ENCODE data around the gene CDIPT.

The CDIPT gene

DNA sequence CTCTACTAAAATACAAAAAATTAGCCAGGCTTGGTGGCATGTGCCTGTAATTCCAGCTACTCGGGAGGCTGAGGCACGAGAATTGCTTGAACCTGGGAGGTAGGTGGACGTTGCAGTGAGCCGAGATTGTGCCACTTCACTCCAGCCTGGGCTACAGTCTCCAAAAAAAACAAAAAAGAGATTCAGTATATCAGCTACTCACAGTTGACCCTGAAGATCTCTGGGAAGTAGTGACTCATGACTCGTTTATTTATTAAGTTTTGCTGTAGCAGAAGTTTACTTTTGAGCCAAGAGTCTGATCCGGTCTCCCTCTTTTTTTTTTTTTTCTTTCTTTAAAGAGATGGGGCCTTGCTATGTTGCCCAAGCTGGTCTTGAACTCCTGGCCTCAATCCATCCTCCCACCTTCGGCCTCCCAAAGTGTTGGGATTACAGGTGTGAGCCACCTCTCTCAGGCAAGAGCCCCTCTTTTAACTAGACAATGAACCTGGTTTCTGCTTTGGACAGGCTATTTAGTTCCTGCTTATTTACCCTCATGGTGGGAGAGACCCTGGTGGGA, 38.4 kb downstream of the CDIPT start:
- DNase-seq: no peak

DNA sequence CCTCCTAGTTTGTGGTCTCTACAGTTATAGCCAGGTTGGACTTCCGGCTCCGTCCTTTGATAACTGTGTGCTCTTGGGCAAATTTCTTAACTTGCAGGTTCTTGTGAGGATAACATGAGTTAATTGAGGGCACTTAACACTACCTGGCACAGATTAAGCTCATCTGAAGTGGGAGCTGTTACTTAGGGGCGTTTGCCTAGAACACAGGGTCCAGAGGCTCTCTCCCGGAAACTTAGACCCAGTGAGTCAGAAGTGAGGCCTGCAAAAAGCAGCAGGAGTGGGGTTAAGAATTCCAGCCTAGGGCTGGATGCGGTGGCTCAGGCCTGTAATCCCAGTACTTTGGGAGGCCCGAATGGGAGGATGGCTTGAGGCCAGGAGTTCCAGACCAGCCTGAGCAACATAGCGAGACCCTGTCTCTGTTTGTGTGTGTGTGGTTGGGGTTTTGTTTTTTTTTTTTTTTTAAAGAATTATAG, 41.3 kb downstream of the CDIPT start:
- no peak for DNase-seq

DNA sequence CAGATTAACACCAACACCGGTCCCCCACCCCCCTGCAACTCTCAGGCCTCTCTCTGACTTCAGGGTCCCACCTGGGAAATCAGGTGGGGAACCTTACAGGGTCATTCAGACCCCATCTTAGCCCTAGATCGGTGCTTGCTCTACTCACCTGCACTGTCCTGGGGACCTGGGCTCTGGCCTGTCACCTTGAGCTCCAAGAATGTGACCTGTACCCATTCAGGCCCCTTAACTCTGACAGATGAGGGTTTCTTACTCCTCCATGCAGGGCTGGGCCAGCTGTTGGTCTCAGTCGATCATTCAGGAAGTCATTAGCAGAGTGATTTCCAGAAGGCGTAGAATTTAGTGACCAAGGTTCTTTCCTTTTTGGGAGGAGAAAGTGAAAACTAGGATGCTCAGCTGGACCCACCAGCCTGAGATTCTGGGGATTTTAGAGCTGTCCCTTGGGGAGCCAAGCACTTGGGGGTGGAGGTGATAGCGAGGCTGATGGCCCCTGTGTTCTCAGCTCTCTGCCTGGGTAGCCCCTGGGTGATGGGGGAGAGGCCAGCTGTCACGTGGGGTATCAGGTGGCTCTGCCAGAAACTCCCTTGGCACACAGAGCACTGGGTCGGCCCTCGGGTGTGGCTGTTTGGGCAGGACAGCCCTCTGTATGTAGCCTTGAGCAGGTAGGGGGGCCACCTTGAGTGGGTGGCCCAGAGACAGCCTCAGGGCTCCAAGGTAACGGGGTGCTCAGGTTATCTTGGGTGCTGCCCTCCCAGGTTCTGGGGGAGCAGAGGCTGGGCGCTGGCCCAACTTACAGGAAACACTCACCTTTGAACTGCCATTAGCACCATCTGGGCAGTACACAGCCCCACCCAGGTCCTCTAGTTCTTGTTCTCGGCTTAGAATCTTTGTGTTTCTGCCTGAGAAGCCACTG, 42.0 kb downstream of the CDIPT start:
- DNase-seq: no peak

DNA sequence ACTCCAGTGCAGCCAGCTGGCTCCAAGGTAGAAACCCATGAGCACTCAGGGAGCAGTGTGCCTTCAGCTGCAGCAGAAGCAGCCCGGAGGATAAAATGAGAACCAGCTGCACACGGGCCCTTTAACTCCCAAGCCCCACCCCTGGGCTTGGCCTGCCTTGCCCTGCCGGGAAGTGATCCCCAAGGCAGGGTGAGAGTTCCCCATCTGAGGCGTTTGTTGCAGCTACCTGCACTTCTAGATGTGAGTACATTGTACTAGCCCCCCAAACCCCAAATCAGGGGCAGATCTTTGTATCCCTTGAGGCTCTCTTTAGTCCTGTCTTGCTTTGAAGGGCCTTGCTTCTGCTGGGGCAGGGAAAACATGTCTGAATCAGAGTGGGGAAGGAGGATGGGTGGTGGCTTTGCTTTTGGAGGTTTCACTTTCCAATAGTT, 42.7 kb downstream of the CDIPT start, which contains the start of gene MVP:
TSS of gene MVP (plus strand) at position 192 of the 431 bp plus-strand sequence. CDS start 10,088 bp downstream, outside the sequence.
- DNase-seq: peak; percentile 42

DNA sequence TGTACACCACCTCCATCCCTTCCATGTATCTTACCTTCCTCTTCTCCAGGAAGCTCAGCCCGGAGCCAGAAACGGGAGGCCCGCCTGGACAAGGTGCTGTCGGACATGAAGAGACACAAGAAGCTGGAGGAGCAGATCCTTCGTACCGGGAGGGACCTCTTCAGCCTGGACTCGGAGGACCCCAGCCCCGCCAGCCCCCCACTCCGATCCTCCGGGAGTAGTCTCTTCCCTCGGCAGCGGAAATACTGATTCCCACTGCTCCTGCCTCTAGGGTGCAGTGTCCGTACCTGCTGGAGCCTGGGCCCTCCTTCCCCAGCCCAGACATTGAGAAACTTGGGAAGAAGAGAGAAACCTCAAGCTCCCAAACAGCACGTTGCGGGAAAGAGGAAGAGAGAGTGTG, 43.5 kb downstream of the CDIPT start:
- DNase-seq: no peak

DNA sequence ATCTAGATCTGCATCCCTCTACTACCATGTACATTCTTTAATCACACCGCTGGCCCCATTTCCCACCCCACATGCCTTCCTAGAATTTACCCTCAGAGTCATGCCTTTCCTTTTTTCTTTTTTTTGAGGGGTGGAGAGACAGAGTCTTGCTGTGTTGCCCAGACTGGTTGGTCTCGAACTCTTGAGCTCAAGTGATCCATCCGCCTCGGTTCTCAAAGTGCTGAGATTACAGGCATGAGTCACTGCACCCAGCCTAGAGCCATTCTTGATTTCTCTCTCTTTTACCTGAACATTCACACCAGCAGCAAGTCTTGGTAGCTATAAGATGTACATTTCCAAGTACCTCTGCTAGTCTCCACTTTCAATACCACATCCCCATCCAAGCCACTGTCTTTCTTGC, 44.9 kb downstream of the CDIPT start:
- no peak for DNase-seq

DNA sequence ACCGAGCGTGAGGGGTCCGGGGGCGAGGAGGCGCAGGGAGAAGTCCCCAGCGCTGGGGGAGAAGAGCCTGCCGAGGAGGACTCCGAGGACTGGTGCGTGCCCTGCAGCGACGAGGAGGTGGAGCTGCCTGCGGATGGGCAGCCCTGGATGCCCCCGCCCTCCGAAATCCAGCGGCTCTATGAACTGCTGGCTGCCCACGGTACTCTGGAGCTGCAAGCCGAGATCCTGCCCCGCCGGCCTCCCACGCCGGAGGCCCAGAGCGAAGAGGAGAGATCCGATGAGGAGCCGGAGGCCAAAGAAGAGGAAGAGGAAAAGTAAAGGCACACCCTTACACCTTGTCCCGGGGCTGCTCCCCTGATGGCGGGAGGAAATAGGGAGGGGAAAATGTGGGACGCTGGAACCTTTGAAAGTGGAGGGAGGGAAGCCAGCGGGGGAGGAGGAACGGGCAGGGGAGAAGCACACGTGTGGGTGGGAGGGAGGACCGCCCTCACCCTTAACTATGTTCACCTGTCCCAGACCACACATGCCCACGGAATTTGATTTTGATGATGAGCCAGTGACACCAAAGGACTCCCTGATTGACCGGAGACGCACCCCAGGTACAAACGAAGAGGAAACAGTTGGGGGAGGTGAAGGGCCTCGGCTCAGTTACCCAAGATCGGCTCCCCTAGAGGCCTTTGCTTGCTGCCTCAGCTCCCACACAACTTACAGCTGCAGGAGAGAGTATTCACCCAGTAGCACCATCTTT, 46.2 kb downstream of the CDIPT start:
- no peak for DNase-seq

DNA sequence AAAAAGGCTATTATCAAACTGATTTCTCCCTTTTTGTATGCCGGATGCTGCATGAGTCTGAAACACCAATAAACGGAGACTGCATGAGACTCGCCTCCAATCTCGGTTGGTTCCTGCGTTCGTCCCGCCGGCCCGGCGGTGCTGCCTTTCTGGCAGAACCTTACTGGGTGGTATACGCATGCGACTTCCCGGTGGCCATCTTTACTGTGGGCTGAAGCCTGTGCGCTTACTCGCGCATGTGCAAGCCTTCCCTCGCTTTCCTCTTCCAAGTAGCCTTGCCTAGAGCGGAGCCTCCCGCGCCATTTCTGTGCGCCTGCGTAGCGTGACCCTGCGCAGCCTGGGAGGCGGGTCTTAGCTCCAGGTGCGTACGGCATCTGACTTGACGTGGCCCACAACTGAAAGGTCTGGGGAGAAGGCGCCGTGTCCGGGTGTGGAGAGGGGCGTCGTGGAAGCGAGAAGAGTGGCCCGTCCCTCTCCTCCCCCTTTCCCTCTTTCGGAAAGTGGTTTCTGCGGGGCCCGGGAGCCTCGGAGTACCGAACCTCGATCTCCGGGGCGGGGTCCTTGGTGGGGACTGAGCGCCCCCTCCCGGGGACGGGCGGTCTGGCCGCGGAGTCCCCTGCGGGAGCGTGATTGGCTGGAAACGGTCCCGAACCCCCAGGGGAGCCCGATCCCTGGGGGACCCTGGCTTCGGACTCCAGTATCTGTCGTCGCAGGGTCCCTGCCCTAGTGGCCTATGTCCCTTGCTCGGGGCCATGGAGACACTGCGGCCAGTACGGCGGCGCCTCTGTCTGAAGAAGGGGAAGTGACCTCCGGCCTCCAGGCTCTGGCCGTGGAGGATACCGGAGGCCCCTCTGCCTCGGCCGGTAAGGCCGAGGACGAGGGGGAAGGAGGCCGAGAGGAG, 47.0 kb downstream of the CDIPT start, which contains the start of gene PAGR1:
TSS of gene PAGR1 (plus strand) at position 360 of the 901 bp plus-strand sequence. CDS start at position 734, 374 bp downstream.
- DNase-seq: peak; percentile 98

DNA sequence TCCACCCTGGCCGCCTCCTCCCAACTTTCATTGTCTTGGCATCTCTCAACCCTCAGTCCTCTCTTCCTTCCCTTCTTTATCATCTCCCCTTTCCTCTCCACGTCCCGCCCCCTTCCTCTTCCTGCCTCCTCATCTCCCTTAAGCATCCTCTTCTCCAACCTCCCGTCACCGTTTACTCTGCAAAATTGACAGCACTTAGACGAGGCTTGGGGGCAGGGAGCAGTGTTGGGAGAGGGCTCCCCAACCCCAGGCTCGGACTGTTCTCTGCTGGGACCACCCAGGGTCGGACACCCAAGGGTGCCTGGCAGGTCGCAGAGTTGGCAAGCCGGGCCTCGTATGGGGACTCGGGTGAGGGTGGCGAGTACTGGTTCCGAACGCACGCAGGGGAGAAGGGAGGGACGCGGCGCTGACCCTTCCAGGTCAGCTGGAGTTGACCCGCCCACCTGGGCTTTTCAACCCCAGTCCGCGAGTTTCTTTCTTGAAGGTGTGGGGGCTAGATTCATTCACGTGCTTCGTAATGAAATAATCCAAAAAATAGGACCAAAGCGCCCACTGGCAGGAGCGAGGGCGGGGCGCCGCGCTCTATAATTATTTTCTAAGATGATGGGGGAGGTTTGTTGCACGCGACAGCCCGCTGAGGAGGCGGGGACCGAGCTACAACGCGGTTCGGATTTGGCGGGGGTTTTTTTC, 47.8 kb downstream of the CDIPT start:
- no peak for DNase-seq

DNA sequence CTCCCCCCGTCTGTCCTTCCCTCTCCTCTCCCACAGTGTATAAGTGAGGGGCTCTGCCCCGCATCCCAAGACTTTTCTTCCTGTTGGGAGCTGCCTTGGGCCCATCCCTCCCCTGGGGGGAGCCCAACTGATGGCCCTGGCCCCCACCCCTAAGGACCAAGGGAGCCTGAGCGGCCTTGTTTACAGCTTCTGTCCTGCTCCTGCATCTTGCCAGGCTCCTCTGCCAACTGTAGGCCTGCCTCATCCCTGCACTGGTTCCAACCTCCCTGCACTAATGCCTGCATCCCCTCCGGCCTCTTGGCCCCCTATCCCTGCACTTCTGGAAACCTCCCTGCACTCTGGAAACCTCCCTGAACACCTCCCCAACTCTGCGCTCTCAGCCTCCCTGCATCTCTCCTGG, 48.4 kb downstream of the CDIPT start:
- no peak for DNase-seq

DNA sequence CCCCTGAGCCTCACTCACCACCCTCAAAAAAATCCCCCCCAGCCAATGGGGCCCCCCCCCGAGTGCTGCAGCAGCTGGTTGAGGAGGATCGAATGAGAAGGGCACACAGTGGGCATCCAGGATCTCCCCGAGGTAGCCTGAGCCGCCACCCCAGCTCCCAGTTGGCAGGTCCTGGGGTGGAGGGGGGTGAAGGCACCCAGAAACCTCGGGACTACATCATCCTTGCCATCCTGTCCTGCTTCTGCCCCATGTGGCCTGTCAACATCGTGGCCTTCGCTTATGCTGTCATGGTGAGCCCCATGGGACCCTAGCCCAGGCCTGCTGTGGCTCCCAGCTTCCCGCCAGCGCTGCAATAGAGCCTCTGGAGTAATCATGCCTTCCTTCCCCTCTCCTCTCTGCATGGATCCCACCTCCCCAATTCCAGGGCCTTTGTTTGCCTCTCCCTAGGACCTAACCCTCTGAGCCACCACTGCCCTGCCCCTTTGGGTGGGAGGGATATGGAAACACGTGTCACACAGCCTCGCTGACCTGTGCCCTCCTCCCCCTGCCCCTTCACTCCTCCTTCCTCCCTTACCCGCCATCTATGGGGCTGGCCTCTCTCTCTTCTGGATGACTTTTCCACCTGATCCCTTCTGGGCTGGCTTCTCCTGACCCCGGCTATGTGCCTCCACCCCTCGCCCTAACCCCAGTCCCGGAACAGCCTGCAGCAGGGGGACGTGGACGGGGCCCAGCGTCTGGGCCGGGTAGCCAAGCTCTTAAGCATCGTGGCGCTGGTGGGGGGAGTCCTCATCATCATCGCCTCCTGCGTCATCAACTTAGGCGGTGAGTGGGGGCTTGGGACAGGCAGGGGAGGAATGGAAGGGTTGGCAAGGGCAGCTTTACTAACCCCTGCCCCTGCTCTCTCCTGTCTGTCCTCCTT, 49.1 kb downstream of the CDIPT start:
- DNase-seq: no peak

DNA sequence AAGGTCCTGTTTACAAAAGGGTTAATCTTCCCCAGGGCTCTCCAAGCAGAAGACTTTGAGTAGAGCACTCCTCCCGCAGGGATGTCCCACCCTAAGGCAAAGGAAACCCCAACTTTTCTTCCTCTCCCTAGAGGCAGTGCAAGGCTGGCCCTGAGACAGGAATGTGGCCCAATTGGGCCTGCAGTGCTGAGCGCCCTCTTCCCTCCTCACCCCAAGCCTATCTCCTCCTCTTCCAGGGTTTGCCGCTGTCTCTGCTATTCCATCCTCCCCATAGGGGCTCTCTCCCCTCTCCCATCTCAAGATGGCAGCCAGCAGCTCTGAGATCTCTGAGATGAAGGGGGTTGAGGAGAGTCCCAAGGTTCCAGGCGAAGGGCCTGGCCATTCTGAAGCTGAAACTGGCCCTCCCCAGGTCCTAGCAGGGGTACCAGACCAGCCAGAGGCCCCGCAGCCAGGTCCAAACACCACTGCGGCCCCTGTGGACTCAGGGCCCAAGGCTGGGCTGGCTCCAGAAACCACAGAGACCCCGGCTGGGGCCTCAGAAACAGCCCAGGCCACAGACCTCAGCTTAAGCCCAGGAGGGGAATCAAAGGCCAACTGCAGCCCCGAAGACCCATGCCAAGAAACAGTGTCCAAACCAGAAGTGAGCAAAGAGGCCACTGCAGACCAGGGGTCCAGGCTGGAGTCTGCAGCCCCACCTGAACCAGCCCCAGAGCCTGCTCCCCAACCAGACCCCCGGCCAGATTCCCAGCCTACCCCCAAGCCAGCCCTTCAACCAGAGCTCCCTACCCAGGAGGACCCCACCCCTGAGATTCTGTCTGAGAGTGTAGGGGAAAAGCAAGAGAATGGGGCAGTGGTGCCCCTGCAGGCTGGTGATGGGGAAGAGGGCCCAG, 50.0 kb downstream of the CDIPT start:
- DNase-seq: no peak

DNA sequence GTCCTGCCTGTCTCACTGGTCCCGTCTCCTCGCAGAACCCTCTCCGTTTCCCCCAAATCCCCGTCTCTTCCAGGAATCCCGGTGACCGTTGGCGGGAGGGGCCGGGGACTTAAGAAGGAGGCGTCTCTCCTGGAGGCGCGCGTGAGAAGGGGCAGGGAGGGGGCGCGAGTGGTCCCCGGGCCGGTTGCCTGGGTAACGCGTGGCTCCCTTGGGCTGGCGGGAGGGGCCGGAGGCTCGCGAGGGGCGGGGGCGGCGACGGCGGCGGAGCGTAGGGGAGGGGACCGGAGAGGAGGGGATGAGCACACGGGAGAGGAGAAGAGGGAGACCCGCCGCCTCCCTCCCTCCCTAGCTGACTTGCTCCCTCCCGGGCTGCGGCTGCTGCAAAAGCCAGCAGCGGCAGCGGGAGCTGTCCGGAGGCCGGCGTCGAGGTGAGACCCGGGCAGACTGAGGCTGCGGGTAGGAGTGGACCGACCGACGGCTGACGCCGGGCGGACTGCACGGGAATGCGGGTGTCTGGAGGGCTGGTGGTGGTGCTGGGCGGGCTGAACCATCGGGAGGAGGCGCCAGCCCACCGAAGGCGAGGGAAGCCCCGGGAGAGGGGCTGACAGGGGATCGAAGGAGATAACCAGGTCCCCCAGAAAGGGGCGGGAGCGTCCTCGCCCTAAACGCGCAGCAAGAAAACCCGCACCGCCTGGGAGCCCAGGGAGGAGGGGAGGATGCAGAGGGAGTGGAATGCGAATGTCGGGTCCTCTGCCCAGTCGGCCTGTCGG, 50.9 kb downstream of the CDIPT start, which contains the start of gene PRRT2:
TSS of gene PRRT2 (plus strand) at position 298 of the 770 bp plus-strand sequence. CDS start 862 bp downstream, outside the sequence.
- DNase-seq: no peak

DNA sequence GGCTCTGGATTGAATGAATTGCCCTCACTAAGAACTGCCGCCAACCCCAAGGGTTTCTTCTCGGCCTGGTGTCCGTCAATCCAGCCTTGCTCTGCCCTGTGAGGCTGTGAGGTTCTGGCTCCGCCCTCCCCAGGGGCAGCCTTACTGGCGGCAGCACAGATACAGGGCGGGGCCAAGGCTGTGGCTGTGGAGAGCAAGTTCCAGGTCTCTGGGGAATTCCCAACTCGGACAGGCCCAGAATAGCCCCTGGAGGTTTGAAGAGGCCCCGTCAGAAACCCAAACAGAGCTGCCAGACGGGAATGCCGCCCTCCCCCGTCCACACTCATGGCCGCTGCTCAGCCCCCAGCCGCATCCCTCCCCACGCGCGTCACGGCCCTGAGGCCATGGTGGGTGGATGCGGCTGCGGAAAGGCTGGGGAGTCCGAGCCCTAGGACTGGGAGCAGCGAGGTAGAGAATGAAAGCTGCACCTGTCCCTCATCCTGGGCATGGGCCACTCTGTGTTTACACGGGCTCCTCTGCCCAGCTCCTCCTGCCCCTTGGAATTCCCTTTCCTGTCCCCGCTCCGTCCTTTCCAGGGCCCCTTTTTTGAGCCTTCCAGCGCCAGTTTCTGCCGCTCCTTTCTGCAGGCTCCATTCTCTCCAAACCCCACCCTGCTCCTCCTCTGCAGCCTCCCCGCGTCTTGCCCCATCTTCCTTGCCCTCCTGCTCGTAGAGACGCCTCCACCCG, 51.7 kb downstream of the CDIPT start:
- DNase-seq: peak; percentile 97

DNA sequence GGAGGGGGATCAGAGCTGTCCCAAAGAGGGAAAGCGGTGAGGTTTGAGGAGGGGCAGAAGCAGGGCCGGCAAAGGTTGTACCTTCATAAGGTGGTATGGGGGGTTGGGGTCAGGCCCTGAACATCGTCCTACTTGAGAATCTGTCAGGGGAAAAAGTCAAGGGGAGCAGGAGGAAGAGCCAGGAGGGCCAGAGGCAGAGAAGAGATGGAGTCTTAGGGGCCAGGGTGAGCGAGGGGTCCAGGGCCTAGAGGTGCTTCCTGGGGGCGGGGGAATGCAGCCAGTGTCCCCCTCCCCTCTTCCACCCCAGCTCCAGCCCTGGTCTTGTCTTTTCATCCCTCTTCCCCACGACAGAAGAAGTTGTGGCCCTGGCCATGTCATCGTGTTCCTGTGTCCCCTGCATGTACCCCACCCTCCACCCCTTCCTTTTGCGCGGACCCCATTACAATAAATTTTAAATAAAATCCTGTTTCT, 52.3 kb downstream of the CDIPT start:
- DNase-seq: no peak

DNA sequence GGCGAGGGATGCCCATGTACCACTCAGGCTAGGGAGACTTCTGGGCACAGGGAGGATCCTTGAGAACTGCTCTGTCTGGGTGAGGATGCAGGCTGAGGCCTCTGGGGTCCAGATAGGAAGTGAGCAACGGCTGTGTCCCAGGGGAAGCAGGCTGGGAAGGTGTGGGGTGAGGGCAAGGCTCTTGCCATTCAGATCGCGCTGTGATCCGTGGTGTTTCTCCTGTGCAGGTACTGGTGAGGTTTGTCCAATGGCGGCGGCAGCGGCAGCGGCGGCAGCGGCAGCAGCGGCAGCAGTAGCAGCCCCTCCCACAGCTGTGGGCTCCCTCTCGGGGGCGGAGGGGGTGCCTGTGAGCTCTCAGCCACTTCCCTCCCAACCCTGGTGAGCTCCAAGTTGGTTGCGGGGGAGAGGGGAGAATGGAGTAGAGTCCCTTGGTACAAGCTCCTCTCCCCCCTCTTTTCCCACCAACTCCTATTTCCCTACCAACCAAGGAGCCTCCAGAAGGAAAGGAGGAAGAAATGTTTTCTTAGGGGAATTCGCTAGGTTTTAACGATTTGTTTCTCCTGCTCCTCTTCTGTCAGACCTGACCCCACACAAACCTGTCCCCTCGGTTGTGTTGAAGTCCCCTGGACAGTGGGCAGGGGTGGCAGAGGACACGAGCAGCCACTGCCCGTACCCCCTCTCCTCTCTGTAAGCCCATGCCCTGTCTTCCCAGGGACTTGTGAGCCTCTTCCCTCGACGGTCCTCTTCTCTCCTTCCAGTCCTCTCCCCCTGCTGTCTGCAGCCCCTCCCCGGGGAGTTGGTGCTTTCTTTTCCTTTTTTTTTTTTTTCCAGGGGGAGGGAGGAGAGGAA, 53.0 kb downstream of the CDIPT start:
- DNase-seq: no peak
